HPDE6-E6E7 (cell line): Measurements from ENCODE around the gene PRR5L.

Source experiments
- DNase-seq: peaks from one replicate; pipeline ENCODE4 v3.0.0; 2011; ENCODE audit warnings: missing footprints; ENCODE audit errors: extremely low spot score

Gene PRR5L

GRCh38 chr11:36400766-36401455, 104.8 kb downstream of the PRR5L start:
- DNase-seq, result no peak

GRCh38 chr11:36402568-36403170, 106.6 kb downstream of the PRR5L start:
- DNase-seq, result no peak

DNA sequence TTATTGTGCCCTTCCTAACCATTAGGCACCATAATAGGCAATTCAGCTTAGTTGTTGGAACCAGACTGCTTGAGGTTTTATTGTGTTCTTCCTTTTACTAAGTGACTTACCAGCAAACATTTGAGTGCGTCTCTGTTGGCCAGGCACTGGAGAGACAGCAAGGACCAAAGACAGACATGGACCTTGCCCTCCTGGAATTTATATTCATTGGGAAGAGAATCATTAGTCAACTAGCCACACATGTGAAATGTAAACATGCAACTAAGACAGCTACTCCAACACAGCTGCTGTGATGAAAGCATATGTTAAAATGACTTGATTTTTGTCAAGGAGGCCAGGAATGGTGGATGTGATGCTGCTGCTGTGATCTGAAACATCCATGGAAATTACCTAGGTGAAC, 107.6 kb downstream of the PRR5L start:
- no peak for DNase-seq

DNA sequence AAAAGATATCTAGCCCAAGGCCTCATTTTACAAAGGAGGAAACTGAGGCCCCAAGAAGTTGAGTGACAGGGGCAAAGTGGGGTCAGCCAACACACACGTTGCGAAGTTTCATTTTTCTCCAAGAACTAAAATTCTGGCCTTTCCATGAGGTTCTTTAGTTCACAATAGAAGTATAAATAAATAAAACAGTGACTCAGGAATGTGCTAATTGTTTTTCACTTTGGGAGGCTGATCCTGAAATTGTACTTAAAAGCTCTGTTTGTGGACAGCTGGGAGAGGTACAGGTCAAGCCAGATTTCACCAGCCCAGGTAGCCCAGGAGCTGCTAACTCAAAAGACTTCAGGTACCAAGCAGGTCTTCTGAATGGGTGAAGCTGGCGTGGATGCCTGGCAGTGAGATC, 108.7 kb downstream of the PRR5L start:
- DNase-seq, result no peak

GRCh38 chr11:36405585-36406367, 109.7 kb downstream of the PRR5L start:
- DNase-seq, result no peak

- DNase-seq, result no peak
Measured at GRCh38 chr11:36407356-36407755, 111.3 kb downstream of the PRR5L start.

GRCh38 chr11:36408498-36409136, 112.5 kb downstream of the PRR5L start:
- no peak for DNase-seq

- no peak for DNase-seq
Measured at GRCh38 chr11:36409152-36409816, 113.2 kb downstream of the PRR5L start.

- no peak for DNase-seq
Measured at GRCh38 chr11:36411202-36411640, 115.1 kb downstream of the PRR5L start.

DNA sequence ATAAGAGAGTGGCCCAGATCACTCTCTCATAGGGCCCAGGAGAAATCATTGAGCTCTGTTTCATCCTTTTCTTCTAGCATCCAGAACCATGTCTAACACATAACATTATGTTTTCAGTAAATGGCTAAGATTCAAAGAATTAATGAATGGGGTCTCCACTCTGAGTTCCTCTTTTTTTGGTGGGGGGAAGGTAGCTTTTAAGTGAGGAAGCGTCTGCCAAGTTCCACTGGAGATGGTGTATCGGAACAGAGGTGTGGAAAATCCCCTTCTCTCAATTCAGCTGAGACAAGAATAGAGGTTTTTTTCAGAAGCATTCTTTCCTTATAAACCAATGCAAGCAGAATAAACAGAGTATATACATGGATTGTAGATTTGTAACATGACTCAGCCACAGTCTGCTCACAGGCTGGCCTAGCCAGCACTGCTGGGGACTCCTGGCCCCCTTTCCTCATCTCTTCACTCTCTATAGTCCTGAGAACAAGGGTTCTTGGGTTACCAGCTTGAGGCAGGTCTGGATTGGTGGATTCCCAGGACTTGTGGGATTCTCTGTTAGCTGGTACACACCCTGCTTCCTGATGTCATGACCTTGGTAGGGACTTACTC, 116.8 kb downstream of the PRR5L start:
- DNase-seq, result no peak

GRCh38 chr11:36417154-36417553, 121.1 kb downstream of the PRR5L start:
- DNase-seq, result no peak

GRCh38 chr11:36419791-36420424, 123.8 kb downstream of the PRR5L start:
- no peak for DNase-seq

DNA sequence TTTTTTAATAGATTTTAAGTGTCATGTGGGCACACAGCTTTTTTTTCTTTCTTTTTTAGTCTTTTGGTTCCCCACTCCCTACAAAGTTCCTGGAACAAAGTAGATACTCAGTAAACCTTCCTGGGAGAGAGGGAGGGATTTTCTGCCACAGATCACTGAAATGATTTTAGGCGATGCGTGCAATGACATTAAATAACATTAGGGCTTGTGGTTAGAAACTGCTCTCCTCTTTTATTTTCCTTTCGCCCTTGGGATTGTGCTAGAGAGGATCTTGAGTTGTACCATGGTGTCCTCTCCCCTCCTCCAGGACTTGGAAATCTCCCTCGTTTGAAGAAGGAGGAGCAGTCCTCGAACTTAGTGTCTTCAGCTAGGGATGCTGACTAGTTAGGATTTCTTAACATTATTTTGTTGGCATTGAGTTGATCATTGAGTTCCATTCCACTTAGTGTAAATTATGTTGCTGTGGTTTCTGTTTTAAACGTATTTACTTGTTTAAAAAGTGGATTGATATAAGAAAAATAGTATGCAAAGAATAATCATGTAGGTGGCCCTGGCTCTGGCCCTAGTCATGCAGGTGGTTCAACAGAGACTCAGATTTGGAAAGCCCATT, 125.6 kb downstream of the PRR5L start:
- no peak for DNase-seq

DNA sequence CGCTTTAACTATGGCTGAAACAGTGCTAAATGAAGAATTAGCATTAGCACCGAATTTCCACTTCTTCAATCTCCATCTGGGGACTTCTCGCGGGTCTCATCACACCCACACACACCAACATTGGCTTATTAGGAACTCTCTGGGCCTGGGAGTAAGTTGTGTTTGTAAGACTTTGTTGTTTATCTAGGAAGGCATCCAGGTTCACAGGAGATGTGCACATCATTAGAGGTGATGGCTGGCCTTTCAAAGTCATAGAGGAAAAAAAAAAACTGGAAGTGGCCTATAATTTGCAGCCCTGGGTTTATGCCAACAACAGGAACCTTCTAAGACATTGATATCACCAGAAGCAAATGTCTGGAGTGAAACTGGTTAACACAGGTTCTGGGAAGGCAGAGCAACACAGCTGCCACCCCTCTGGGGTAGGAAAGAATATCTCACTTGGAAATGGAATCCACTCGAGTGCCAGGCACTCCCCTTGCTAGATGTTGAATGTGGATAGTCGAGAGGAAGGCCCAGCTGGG, 129.5 kb downstream of the PRR5L start:
- no peak for DNase-seq

GRCh38 chr11:36426226-36426848, 130.2 kb downstream of the PRR5L start:
- DNase-seq, result no peak

DNA sequence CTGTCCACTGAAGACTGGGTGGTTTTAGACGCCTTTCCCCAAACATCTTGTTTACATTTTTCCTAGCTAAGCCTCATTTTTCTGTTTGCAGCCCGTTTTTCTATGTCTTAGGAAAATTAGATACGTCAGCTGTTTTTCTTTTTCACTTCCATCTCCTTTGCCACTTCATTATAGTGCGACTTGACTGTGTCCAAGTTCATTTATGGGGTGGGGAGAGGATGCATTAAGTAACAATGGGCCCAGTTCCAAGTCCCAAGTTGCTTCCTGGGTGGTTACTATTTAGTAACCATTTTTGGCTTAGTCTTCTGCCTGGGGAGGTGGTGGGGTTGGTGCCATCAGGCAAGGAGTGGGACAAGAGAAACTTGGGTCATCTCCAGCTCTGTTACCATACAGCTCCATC, 131.0 kb downstream of the PRR5L start:
- no peak for DNase-seq

- DNase-seq, result no peak
Measured at GRCh38 chr11:36427876-36428275, 131.8 kb downstream of the PRR5L start.

DNA sequence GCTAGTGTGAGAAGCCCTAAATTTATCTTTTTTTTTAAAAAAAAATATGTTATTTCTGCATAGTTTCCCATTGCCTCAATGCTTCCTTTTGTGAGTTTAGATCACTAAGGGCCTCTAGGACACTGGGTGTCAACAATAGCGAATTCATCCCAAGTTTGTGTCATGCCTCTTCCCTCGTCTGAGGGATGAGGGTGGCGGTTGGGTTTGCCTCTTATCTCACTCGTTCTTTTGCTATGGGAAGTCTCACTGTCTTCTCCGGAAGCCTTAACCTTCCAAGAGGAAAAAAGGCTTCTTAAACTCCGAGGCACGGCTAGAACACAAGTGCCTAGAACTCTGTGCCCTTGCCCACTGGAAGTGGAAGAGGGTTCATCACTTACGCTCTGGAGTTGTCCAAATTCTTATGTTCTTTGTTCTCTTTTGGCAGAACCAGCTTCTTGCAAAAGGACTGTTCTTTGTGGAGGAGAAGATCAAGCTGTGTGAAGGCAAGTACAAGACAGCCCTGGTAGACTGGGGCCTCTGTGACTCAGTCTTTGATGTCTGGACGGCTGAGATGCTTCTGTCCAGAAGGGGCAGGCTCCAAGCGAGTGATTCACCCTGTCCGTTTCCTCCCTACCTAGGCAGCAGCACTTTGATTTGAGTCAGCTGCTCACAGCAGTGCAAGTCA, 135.5 kb downstream of the PRR5L start:
- peak; percentile 99 for DNase-seq

GRCh38 chr11:36432093-36432469, 136.0 kb downstream of the PRR5L start:
- no peak for DNase-seq
